HL-60 (cell line): ENCODE results near the gene BMP7.

ENCODE experiments used
- DNase-seq, 2 experiments: peaks; one replicate each; pipeline ENCODE4 v3.0.0-alpha.2; 2010 to 2020; ENCODE audit warnings: low read depth in 1 of 2, low spot score in 1 of 2
- H3K27ac ChIP-seq: fragments of 250-450 bp; sonication (Bioruptor Pico); replicated peaks from 2 replicates; pipeline ENCODE4 v1.5.1; 2020; ENCODE audit warnings: mild to moderate bottlenecking, moderate library complexity
- H3K27me3 ChIP-seq: fragments of 250-450 bp; sonication (Bioruptor Pico); 2 replicates; pipeline ENCODE4 v1.5.1; 2021; ENCODE audit warnings: mild to moderate bottlenecking, moderate library complexity; ENCODE audit not compliant: insufficient read depth, poor library complexity, severe bottlenecking
- H3K4me3 ChIP-seq: replicated peaks from 2 replicates; pipeline ENCODE4 v1.5.1; 2011; ENCODE audit warnings: mild to moderate bottlenecking, control low read depth, low read length; ENCODE audit not compliant: insufficient read depth
- CTCF ChIP-seq: IDR thresholded peaks from one replicate; pipeline ENCODE4 v1.5.1; 2011; ENCODE audit warnings: low read length, control low read depth, inconsistent platforms; ENCODE audit not compliant: insufficient read depth
- GABPA ChIP-seq: IDR thresholded peaks from 2 replicates; pipeline ENCODE4 v1.6.1; 2012; ENCODE audit warnings: low read depth
- POLR2AphosphoS5 ChIP-seq: IDR thresholded peaks from 2 replicates; pipeline ENCODE4 v1.6.1; 2012; ENCODE audit warnings: low read depth
- SPI1 ChIP-seq: IDR thresholded peaks from 2 replicates; pipeline ENCODE4 v1.6.1; 2012; ENCODE audit warnings: low read depth, mild to moderate bottlenecking, borderline replicate concordance
- TF ChIP-seq, protein P1 (sequence below): IDR thresholded peaks from 2 replicates; pipeline ENCODE4 v1.6.1; 2012; ENCODE audit warnings: low read depth; ENCODE audit not compliant: insufficient replicate concordance

BMP7 gene

DNA sequence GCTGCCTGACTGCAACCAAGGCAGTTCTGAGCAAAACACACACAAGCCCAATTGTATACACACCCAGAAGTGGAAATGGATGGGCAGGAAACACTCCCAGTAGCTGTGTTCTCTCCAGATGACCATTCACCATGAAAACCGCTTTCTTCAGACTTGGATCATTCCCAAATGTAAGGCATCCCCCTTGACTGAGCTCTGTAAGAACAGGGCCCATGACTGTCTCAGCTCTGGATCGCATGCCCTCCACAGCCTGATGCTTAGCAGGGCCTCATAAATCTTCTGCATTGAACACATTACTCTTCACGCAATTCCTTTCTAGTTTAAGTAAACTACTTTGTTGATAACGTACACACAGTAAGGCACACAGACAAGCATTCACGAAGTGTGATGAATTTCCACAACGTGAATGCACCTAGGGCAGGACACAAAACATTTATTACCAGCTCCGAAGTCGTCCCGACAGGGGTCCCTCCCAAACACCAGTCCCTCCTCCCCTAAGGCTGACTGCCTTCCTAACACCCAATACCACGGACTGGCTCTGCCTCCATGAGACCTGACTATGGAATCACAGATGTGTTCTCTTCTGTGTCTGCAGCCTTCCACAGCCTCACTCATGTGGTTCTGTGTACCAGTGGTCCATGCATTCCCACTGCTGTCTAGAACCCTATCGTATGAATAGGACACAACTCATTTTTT is 31.7 kb downstream of the BMP7 start:
- no peak overlapping the region for H3K4me3 ChIP-seq
- no peak for DNase-seq
- H3K27ac ChIP-seq, result no peak overlapping the region
- TF ChIP-seq POLR2AphosphoS5 (no peak), GABPA (no peak), SPI1 (no peak), CTCF (no peak)
- TF ChIP-seq, protein P1, sequence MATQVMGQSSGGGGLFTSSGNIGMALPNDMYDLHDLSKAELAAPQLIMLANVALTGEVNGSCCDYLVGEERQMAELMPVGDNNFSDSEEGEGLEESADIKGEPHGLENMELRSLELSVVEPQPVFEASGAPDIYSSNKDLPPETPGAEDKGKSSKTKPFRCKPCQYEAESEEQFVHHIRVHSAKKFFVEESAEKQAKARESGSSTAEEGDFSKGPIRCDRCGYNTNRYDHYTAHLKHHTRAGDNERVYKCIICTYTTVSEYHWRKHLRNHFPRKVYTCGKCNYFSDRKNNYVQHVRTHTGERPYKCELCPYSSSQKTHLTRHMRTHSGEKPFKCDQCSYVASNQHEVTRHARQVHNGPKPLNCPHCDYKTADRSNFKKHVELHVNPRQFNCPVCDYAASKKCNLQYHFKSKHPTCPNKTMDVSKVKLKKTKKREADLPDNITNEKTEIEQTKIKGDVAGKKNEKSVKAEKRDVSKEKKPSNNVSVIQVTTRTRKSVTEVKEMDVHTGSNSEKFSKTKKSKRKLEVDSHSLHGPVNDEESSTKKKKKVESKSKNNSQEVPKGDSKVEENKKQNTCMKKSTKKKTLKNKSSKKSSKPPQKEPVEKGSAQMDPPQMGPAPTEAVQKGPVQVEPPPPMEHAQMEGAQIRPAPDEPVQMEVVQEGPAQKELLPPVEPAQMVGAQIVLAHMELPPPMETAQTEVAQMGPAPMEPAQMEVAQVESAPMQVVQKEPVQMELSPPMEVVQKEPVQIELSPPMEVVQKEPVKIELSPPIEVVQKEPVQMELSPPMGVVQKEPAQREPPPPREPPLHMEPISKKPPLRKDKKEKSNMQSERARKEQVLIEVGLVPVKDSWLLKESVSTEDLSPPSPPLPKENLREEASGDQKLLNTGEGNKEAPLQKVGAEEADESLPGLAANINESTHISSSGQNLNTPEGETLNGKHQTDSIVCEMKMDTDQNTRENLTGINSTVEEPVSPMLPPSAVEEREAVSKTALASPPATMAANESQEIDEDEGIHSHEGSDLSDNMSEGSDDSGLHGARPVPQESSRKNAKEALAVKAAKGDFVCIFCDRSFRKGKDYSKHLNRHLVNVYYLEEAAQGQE, result no peak
- peaks cover 6% of the 10 kb centered on the region for H3K27me3 ChIP-seq

- TF ChIP-seq GABPA, result no peak
- TF ChIP-seq SPI1, result no peak
- TF ChIP-seq, protein P1, result no peak
- TF ChIP-seq CTCF, result no peak
- no peak for TF ChIP-seq POLR2AphosphoS5
- Histone ChIP-seq H3K27ac (no peak overlapping the region), H3K4me3 (no peak overlapping the region), H3K27me3 (peaks cover 5% of the 10 kb centered on the region)
- no peak for DNase-seq
Observed at GRCh38 chr20:57231951-57232428, 34.5 kb downstream of the BMP7 start.

GRCh38 chr20:57231161-57231560 is 35.3 kb downstream of the BMP7 start:
- H3K4me3 ChIP-seq, result no peak overlapping the region
- no peak for DNase-seq
- no peak overlapping the region for H3K27ac ChIP-seq
- H3K27me3 ChIP-seq, result peaks cover 2% of the 10 kb centered on the region
- TF ChIP-seq CTCF (no peak), GABPA (no peak), SPI1 (no peak)

GRCh38 chr20:57230247-57230646 is 36.2 kb downstream of the BMP7 start:
- no peak for DNase-seq
- peaks cover 2% of the 10 kb centered on the region for H3K27me3 ChIP-seq
- H3K27ac ChIP-seq, result no peak overlapping the region
- no peak overlapping the region for H3K4me3 ChIP-seq
- TF ChIP-seq CTCF, result no peak
- no peak for TF ChIP-seq GABPA
- TF ChIP-seq SPI1, result no peak
- TF ChIP-seq, protein P1, result no peak
- no peak for TF ChIP-seq POLR2AphosphoS5
